Right cardiac atrium (tissue), 5 donors: ENCODE data around the gene RAI1. TPM values are rescaled to one million over a fixed set of nuclear protein-coding genes. Genes with fewer than 3 reads are reported as not detected.

ENCODE experiments used
- ATAC-seq, 2 donors: fragments of 200-7000 bp; cut with Tn5 transposase; one replicate each; pipeline versions ENCODE4 v1.8.0 to v1.9.1; 2020; ENCODE audit warnings: moderate library complexity in 2 of 2, mild to moderate bottlenecking in 1 of 2
- DNase-seq, 3 donors: peaks; one replicate each; pipeline ENCODE4 v3.0.0-alpha.2; 2020
- H3K27ac ChIP-seq: one replicate; pipeline ENCODE4 v1.5.1; 2013; ENCODE audit warnings: mild to moderate bottlenecking, low read length, control low read depth, moderate library complexity
- H3K27me3 ChIP-seq: one replicate; pipeline ENCODE4 v1.6.1; 2013; ENCODE audit not compliant: control insufficient read depth, insufficient read depth
- H3K4me1 ChIP-seq: one replicate; pipeline ENCODE4 v1.6.1; 2013; ENCODE audit warnings: low read length; ENCODE audit not compliant: control insufficient read depth, insufficient read depth
- H3K4me3 ChIP-seq: one replicate; pipeline ENCODE4 v1.5.1; 2013; ENCODE audit warnings: low read length, control low read depth
- H3K9me3 ChIP-seq: one replicate; pipeline ENCODE4 v1.6.1; 2013; ENCODE audit warnings: low read length; ENCODE audit not compliant: control insufficient read depth
- WGBS: extraction: QIAGEN DNeasy Blood & Tissue Kit; methylation state at CpG from one replicate; pipeline ENCODE4 v1.1.7; 2013; 5-methylcytosine and 5-hydroxymethylcytosine counted together
- intact Hi-C, 4 donors: fragments of 100-400 bp; cut with DNase I; formaldehyde crosslinking; loops; one replicate each; pipeline versions ENCODE4 v1.11.0 to v1.14.0; 2022 to 2023
- polyA plus RNA-seq: library from polyadenylated mRNA; stranded (reverse); fragments of 200-250 nt; gene quantifications from one replicate; pipeline ENCODE4 v1.2.3, GENCODE V29; 2013
- total RNA-seq, 4 donors: library from RNA; stranded (reverse); fragmentation: NEBNext Ultra II Directional; extraction: Animal tissue kit (Norgen Biotek cat#: 25700); gene quantifications; one replicate each; pipeline ENCODE4 v1.2.1, GENCODE V29; 2021
- donor health status: healthy with polysubstance abuse.
- donor health status: DM: no; HTN: yes; CAD: no.
- donor health status: DM: no; HTN: no; CAD: no.
- donor health status: DM: no; HTN: yes; CAD: no; lungs with severe emphysema.
- donor health status: DM: yes; HTN: yes; CAD: no.

The RAI1 gene
- total and polyA plus RNA-seq, 5 donors = 18.2 to 26.8 (median 23.0) TPM

GRCh38 chr17:17663160-17664063 lies 17.8 kb upstream of the RAI1 start:
- no peaks in the 10 kb centered on the region for H3K27me3 ChIP-seq
- peak; percentile 72 to 83 (median 76) for DNase-seq
- H3K4me3 ChIP-seq = no peak overlapping the region
- 31% methylated on average over 19 of the region's 19 CpGs for WGBS
- no peak overlapping the region for H3K27ac ChIP-seq
- H3K9me3 ChIP-seq = no peaks in the 10 kb centered on the region
- ATAC-seq = peak; percentile 42 to 82
- no peaks in the 10 kb centered on the region for H3K4me1 ChIP-seq
- intact Hi-C loops = no loop called here

GRCh38 chr17:17664064-17664452 lies 17.2 kb upstream of the RAI1 start:
- 74% methylated on average over 4 of the region's 4 CpGs for WGBS
- Histone ChIP-seq H3K4me1 (no peaks in the 10 kb centered on the region), H3K4me3 (no peak overlapping the region), H3K27ac (no peak overlapping the region), H3K27me3 (no peaks in the 10 kb centered on the region), H3K9me3 (no peaks in the 10 kb centered on the region)
- ATAC-seq (no peak), DNase-seq (no peak)
- intact Hi-C loops = no loop called here

- no peak overlapping the region for H3K4me3 ChIP-seq
- 84% methylated on average over 6 of the region's 6 CpGs for WGBS
- intact Hi-C loops = no loop called here
- ATAC-seq (no peak), DNase-seq (no peak)
- no peaks in the 10 kb centered on the region for H3K4me1 ChIP-seq
- H3K9me3 ChIP-seq = no peaks in the 10 kb centered on the region
- no peak overlapping the region for H3K27ac ChIP-seq
- H3K27me3 ChIP-seq = no peaks in the 10 kb centered on the region
Measured at GRCh38 chr17:17665255-17665654, 16.0 kb upstream of the RAI1 start.

- no peak for ATAC-seq
- no peak for DNase-seq
Measured at GRCh38 chr17:17666111-17666714, 15.0 kb upstream of the RAI1 start.

GRCh38 chr17:17667231-17667630 lies 14.0 kb upstream of the RAI1 start:
- H3K27me3 ChIP-seq = no peaks in the 10 kb centered on the region
- no peaks in the 10 kb centered on the region for H3K9me3 ChIP-seq
- no peaks in the 10 kb centered on the region for H3K4me1 ChIP-seq
- 88% methylated on average over 2 of the region's 2 CpGs for WGBS
- no peak for DNase-seq
- intact Hi-C loops = no loop called here
- H3K4me3 ChIP-seq = no peak overlapping the region
- no peak for ATAC-seq
- no peak overlapping the region for H3K27ac ChIP-seq

More at GRCh38 chr17:17666111-17666714, 15.0 kb upstream of the RAI1 start:
- H3K27ac ChIP-seq = no peak overlapping the region
- intact Hi-C loops = no loop called here
- H3K4me3 ChIP-seq = no peak overlapping the region
- H3K27me3 ChIP-seq = no peaks in the 10 kb centered on the region
- no peaks in the 10 kb centered on the region for H3K9me3 ChIP-seq
- 64% methylated on average over 13 of the region's 13 CpGs for WGBS
- no peaks in the 10 kb centered on the region for H3K4me1 ChIP-seq

- Histone ChIP-seq H3K4me3 (no peak overlapping the region), H3K4me1 (no peaks in the 10 kb centered on the region), H3K27me3 (no peaks in the 10 kb centered on the region), H3K27ac (no peak overlapping the region), H3K9me3 (no peaks in the 10 kb centered on the region)
- intact Hi-C loops = no loop called here
- 90% methylated on average over 4 of the region's 4 CpGs for WGBS
- ATAC-seq (no peak), DNase-seq (no peak)
Measured at GRCh38 chr17:17667947-17668346, 13.3 kb upstream of the RAI1 start.

GRCh38 chr17:17668358-17668757 lies 12.9 kb upstream of the RAI1 start:
- no peaks in the 10 kb centered on the region for H3K4me1 ChIP-seq
- H3K4me3 ChIP-seq = no peak overlapping the region
- ATAC-seq (no peak), DNase-seq (no peak)
- WGBS = 94% methylated on average over 3 of the region's 3 CpGs
- H3K9me3 ChIP-seq = no peaks in the 10 kb centered on the region
- intact Hi-C loops = no loop called here
- no peaks in the 10 kb centered on the region for H3K27me3 ChIP-seq
- H3K27ac ChIP-seq = no peak overlapping the region

- no peaks in the 10 kb centered on the region for H3K27me3 ChIP-seq
- no peaks in the 10 kb centered on the region for H3K4me1 ChIP-seq
- no peak overlapping the region for H3K27ac ChIP-seq
- ATAC-seq = no peak
- DNase-seq = no peak
- H3K4me3 ChIP-seq = no peak overlapping the region
- WGBS = 73% methylated on average over 20 of the region's 20 CpGs
- H3K9me3 ChIP-seq = no peaks in the 10 kb centered on the region
- intact Hi-C loops = no loop called here
Measured at GRCh38 chr17:17668775-17669579, 12.3 kb upstream of the RAI1 start.

GRCh38 chr17:17669580-17670235 lies 11.6 kb upstream of the RAI1 start:
- ATAC-seq (no peak), DNase-seq (no peak)
- no peaks in the 10 kb centered on the region for H3K27me3 ChIP-seq
- no peaks in the 10 kb centered on the region for H3K4me1 ChIP-seq
- intact Hi-C loops = loop anchor here in 1 of 4 donors (10.0 kb wide), 1 partner anchor 365 kb away; the partner anchor contains the start of genes ATPAF2 and GID4
- H3K27ac ChIP-seq = no peak overlapping the region
- WGBS = 62% methylated on average over 6 of the region's 6 CpGs
- no peaks in the 10 kb centered on the region for H3K9me3 ChIP-seq
- no peak overlapping the region for H3K4me3 ChIP-seq

GRCh38 chr17:17670701-17671305 lies 10.5 kb upstream of the RAI1 start:
- ATAC-seq (no peak), DNase-seq (no peak)
- 56% methylated on average over 16 of the region's 16 CpGs for WGBS
- H3K4me3 ChIP-seq = no peak overlapping the region
- no peaks in the 10 kb centered on the region for H3K4me1 ChIP-seq
- intact Hi-C loops = loop anchor here in 1 of 4 donors (10.0 kb wide), 1 partner anchor 364 kb away; the partner anchor contains the start of genes ATPAF2 and GID4
- no peaks in the 10 kb centered on the region for H3K27me3 ChIP-seq
- no peak overlapping the region for H3K27ac ChIP-seq
- H3K9me3 ChIP-seq = no peaks in the 10 kb centered on the region
